HG03103 (cell line): ENCODE results near the gene GRIP1.

Experiments
- ATAC-seq: cut with Tn5 transposase; IDR thresholded peaks from one replicate; pipeline ENCODE4 v1.9.1; 2021; ENCODE audit warnings: low read depth; ENCODE audit not compliant: unreplicated experiment

The GRIP1 gene

GRCh38 chr12:66352899-66353298 lies 326.0 kb downstream of the GRIP1 start:
- ATAC-seq: no peak

GRCh38 chr12:66352197-66352596 lies 326.7 kb downstream of the GRIP1 start:
- no peak for ATAC-seq

- ATAC-seq: no peak
Observed at GRCh38 chr12:66351301-66351700, 327.6 kb downstream of the GRIP1 start.

- no peak for ATAC-seq
Observed at GRCh38 chr12:66345956-66346355, 332.9 kb downstream of the GRIP1 start.

- no peak for ATAC-seq
Observed at GRCh38 chr12:66345212-66345611, 333.7 kb downstream of the GRIP1 start.

GRCh38 chr12:66341126-66341525 lies 337.8 kb downstream of the GRIP1 start:
- ATAC-seq: no peak

GRCh38 chr12:66340131-66340530 lies 338.7 kb downstream of the GRIP1 start:
- no peak for ATAC-seq

- no peak for ATAC-seq
Observed at GRCh38 chr12:66337381-66338010, 341.4 kb downstream of the GRIP1 start.

- no peak for ATAC-seq
Observed at GRCh38 chr12:66335746-66336145, 343.1 kb downstream of the GRIP1 start.

GRCh38 chr12:66331814-66332213 lies 347.1 kb downstream of the GRIP1 start:
- no peak for ATAC-seq

GRCh38 chr12:66331016-66331415 lies 347.9 kb downstream of the GRIP1 start:
- no peak for ATAC-seq

- no peak for ATAC-seq
Observed at GRCh38 chr12:66329941-66330340, 348.9 kb downstream of the GRIP1 start.

GRCh38 chr12:66323017-66323416 lies 355.9 kb downstream of the GRIP1 start:
- ATAC-seq: no peak

- no peak for ATAC-seq
Observed at GRCh38 chr12:66321435-66321834, 357.4 kb downstream of the GRIP1 start.

- ATAC-seq: no peak
Observed at GRCh38 chr12:66320996-66321395, 357.9 kb downstream of the GRIP1 start.

- ATAC-seq: no peak
Observed at GRCh38 chr12:66319266-66319954, 359.5 kb downstream of the GRIP1 start.

- ATAC-seq: no peak
Observed at GRCh38 chr12:66314278-66314677, 364.6 kb downstream of the GRIP1 start.

GRCh38 chr12:66312189-66312588 lies 366.7 kb downstream of the GRIP1 start:
- no peak for ATAC-seq

- no peak for ATAC-seq
Observed at GRCh38 chr12:66309606-66310005, 369.3 kb downstream of the GRIP1 start.

GRCh38 chr12:66304296-66304900 lies 374.5 kb downstream of the GRIP1 start:
- no peak for ATAC-seq

GRCh38 chr12:66303316-66303804 lies 375.5 kb downstream of the GRIP1 start:
- peak; percentile 39 for ATAC-seq

- no peak for ATAC-seq
Observed at GRCh38 chr12:66302827-66303169, 376.1 kb downstream of the GRIP1 start.
